HG02870 (cell line): ENCODE data around the gene P4HA1.
"Not testable (repeated sequence)": the region's sequence is repeated elsewhere in the genome, so short reads cannot be mapped to it uniquely, and the experiment has no call there.

Experiments
- ATAC-seq: cut with Tn5 transposase; IDR thresholded peaks from one replicate; pipeline ENCODE4 v1.9.1; 2021; ENCODE audit warnings: mild to moderate bottlenecking, moderate library complexity; ENCODE audit not compliant: unreplicated experiment

The P4HA1 gene

GRCh38 chr10:73096449-73097304 lies at the start of gene P4HA1:
P4HA1 (minus strand) TSS chr10:73096866; CDS start chr10:73074883, 21,983 bp downstream.
- peak; percentile 81 for ATAC-seq

GRCh38 chr10:73141603-73142002 lies 44.9 kb upstream of the P4HA1 start:
- no peak for ATAC-seq

- no peak for ATAC-seq
Measured at GRCh38 chr10:73139251-73139650, 42.6 kb upstream of the P4HA1 start.

- no peak for ATAC-seq
Measured at GRCh38 chr10:73136627-73137026, 40.0 kb upstream of the P4HA1 start.

DNA sequence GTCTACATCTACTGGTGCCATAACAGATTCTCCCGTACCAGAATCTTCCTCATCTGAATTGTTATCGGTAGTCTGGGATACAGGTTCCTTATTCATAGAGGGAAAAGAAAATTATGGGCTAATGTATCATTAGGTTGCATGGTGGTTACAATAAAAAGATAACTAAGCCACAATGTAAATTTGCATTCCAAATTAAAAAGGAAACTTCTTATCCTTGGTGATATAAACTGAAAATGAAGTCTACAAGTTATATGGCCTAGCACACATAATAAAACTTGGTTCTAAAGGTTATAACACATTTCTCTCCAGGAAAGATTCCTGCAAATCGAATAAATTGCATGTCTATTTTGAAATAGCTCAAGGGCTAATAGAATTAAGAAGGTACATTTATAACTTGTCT lies 38.1 kb upstream of the P4HA1 start:
- ATAC-seq = no peak

DNA sequence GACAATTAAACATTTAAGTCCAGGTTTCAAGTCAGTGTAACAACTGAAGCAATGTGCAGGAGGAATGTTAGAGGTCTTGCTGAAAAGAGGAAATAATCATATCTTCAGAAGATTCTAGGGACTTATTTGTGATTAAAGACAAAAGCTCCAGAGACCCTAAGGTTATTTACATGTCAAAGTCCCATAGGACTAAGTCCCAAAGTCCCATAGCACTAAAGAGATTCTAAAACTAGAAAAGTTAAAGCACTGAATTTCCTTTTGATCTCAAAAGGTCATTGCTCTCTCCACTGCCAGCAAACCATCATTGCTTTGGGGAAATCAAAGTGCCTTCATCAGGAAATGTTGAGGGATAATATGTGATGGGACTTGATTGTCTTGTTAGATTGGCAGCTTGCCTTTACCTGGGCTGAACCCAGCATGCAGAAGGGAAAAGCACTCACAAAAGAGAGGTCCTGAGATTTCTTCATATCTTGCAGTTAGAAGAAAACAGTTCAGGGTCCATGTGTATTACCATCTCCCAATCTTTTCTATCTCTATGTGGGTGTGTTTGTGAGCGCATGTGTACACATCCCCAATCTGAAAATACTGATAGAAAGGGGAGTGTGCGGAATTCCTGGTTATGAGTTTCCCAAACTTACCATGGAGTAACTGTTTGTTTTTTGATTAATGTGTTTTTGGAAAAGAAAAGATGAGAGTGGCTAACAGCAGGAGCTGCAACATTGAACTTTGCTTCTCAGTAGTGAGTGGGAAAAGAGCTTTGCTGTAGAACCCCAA lies 35.4 kb upstream of the P4HA1 start:
- no peak for ATAC-seq

DNA sequence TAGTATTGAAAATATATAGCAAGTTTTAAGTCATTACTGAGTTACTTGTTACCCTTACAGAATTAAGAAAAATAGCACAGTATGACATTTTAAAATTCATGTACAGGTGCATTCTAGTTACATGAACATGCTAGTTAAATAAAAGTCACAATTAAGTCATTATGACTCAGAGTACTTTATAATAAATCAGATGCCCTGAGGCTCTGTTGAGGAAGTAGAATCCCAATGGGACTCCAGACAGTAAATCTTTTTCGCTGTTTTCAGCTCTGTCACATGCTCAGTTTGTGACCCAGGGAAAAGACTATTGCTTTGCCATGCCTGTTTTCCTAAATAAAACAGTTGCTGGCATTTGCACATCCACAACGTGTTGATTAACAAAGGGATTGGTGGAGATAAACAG lies 34.6 kb upstream of the P4HA1 start:
- no peak for ATAC-seq

GRCh38 chr10:73126343-73126742 lies 29.7 kb upstream of the P4HA1 start:
- ATAC-seq = no peak

GRCh38 chr10:73119952-73120351 lies 23.3 kb upstream of the P4HA1 start:
- ATAC-seq = no peak

- ATAC-seq = no peak
Measured at GRCh38 chr10:73119457-73119856, 22.8 kb upstream of the P4HA1 start.

GRCh38 chr10:73117976-73118743 lies 21.5 kb upstream of the P4HA1 start:
- peak; percentile 66 for ATAC-seq

- ATAC-seq = no peak
Measured at GRCh38 chr10:73116017-73116416, 19.4 kb upstream of the P4HA1 start.

DNA sequence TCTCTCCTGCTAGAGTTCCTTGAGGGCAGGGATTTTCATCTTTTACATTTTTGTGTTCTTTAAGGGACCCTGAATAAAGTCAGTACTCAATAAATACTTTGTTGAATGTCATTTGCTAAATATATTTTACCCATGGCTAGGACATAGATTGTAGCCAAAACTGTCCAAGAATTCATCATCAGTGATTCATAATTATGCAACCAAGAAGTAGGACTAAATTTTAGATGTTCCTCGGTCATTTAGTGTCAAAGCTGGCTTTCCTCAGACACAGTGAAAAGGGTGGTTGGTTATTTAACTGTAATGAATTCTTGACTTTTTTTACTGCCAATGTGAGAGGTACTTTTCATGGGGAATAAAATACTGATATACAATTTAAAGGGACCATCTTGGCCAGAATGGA lies 16.9 kb upstream of the P4HA1 start:
- ATAC-seq = no peak

DNA sequence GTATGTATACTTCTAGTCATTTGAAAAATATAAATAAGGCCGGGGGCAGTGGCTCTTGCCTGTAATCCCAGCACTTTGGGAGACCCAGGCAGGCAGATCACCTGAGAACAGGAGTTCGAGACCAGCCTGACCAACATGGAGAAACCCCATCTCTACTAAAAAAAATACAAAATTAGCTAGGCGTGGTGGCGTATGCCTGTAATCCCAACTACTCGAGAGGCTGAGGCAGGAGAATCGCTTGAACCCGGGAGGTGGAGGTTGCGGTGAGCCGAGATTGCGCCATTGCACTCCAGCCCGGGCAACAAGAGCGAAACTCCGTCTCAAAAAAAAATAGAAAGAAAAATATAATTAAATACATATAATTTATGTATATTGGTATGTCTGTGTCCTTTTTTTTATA lies 15.4 kb upstream of the P4HA1 start:
- not testable (repeated sequence) for ATAC-seq

GRCh38 chr10:73110345-73110849 lies 13.7 kb upstream of the P4HA1 start, which contains the start of gene NUDT13:
NUDT13 (plus strand) TSS chr10:73110455; CDS start chr10:73114366, 3,911 bp downstream.
- no peak for ATAC-seq

- ATAC-seq = not testable (repeated sequence)
Measured at GRCh38 chr10:73109248-73109652, 12.6 kb upstream of the P4HA1 start.

DNA sequence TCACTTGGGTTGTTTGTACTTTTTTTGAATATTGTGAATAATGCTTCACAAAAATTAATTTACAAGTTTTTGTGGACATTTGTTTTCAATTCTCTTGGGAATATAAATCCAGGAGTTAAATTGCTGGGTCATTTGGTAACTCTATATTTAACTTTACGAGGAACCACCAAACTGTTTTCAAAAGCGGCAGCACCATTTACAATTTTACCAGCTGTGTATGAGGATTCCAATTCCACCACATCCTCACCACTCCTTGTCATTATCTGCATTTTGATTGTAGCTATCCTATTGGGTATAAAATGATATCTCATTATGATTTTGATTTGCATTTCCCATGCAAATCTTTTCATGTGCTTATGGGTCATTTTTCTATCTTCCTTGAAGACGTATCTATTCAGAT lies 9.6 kb upstream of the P4HA1 start:
- no peak for ATAC-seq

- no peak for ATAC-seq
Measured at GRCh38 chr10:73099141-73099540, 2.5 kb upstream of the P4HA1 start.

DNA sequence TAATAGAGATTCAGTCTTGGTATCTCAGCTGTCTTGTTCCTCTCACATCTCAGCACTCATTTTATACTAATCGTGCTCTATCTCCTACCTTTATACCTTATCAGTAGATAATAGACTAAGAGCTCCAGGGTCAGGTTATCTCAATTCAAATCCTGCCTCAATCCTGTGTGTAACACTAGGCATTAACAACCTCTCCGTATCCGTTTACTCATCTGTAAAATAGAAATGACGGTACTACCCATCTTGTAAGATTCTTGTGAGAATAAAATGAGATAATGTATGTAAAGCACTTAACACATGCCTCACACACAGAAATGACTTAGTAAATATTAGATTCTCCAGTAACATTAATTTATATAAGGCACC lies 622 bp upstream of the P4HA1 start:
- no peak for ATAC-seq

DNA sequence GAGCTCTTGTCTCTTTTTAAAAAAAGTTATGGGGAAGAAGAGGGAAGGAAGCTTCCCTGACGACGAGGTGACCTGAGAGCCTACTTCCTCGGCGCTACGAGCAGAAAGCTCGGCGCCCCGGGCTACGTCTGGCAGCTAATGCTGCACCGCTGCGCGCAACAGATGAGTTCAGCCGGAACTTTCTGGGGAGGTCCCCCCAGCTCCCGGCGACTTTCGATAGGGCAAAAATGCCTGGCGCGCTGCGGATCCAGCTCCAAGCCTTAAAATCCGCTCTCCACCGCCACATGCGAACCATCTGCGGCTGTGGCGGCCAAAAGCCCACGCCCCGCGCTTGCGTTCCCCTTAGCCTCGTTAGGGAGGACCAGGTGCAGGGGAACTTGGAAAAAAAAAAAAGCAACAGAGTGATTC lies 621 bp downstream of the P4HA1 start:
- peak; percentile 27 for ATAC-seq

DNA sequence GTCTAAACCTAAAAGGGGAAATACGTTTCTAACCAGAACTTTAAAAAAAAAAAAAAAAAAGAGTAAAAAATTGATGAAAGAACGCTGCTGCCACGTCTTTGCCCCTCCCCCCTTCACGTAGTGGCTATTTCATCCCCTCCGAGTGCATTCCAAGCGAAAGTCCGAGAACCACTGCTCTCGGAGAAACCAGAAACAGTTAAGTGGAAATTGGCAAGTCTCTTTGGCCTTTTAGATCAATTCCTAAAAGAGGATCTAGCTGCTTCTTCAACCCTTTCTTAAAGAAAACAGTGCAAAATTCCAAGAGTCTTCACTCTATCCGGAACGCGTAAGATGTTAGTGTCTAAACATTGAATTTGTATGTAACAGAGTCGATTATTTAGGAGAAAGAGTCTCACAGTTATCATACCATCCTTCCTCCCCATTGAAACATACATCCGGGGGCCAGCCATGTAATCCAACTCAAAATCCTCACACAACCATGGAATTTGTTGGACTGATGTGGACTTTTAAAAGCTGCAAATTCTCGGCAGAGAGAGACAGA lies 1.1 kb downstream of the P4HA1 start:
- ATAC-seq = no peak
